ELR (cell line): ENCODE measurements around the gene NSG1.
"Not testable (repeated sequence)": the region's sequence is repeated elsewhere in the genome, so short reads cannot be mapped to it uniquely, and the experiment has no call there.

Experiments used
- DNase-seq: peaks from one replicate; pipeline ENCODE4 v3.0.0-alpha.2; 2015; ENCODE audit warnings: low read depth

Gene NSG1

DNA sequence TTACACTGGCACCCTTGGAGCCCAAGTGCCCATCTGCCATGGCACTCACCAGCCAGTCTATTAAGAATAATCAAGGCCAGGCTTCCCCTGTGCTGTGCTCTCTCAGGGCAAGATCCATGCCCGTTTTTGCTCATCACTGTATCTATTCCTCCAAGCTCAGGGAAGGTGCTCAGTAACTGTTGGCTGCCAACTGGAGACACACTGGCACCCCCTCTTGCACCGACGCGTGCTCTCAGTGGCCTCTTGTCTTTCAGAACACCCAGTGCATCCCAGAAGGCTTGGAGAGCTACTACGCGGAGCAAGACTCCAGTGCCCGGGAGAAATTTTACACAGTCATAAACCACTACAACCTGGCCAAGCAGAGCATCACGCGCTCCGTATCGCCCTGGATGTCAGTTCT lies 30.1 kb downstream of the NSG1 start:
- no peak for DNase-seq

- DNase-seq: no peak
Measured at GRCh38 chr4:4417886-4418285, 31.0 kb downstream of the NSG1 start.

DNA sequence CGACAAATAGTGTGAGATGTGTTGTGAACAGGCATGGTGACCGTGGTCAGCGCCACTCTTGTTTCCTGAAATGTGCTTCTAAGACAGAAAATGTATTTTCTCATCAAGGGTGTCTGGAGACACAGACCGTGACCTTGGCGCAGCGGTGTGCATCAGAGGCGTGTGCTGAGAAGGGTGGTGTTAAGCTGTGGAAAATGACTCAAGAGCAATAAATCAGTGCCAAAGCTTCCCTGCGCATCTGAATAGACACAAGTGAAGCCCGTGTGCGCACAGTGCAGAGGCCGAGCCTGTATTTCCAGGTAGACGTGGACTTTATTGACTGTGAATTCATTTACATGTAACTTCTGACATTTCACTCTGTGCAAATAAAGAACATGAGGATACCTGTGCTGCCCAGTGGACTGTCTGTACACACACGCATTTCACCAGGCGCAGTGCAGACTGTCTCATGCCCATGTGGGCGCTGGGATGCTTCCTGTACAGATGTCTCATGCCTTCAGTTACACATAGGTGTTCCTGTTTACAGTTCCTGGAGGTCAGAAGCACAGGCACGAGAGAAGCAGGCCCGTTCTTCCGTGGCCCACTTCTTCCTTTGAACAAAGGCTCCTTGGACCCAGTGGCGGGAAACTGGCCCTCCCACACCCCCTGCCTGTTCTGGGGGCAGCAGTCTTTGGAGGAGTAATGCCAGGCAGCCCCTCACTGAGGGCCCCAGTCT lies 31.9 kb downstream of the NSG1 start:
- DNase-seq: no peak

- DNase-seq: no peak
Measured at GRCh38 chr4:4419896-4420295, 33.0 kb downstream of the NSG1 start.

- DNase-seq: no peak
Measured at GRCh38 chr4:4420421-4420820, 33.5 kb downstream of the NSG1 start.

DNA sequence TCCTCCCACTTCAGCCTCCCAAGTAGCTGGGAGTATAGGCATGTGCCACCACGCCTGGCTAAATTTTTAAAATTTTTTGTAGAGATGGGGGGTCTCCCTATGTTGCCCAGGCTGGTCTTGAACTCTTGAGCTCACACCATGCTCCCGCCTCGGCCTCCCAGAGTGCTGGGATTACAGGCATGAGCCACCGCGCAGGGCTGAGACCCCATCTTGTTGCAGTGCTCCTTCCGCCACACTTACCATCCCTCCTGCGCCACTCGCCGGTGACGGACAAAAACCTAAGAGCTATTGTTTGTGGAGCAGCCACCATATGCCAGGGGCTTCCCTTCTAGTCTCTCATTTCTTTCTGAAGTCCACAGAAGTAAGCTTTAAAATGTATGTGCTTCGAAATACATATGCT lies 34.5 kb downstream of the NSG1 start:
- no peak for DNase-seq

DNA sequence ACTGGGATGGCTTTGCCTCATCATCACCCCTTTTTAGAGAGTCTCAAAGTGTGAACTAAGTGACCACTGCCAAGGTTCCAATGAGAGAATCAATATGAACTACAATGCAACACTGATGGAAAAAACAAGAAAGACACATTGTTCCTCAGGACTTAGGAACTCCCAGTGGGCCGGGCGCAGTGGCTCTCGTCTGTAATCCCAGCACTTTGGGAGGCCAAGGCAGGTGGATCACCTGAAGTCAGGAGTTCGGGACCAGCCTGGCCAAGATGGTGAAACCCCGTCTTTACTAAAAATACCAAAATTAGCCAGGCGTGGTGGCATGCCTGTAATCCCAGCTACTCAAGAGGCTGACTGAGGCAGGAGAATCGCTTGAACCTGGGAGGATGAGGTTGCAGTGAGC lies 35.2 kb downstream of the NSG1 start:
- not testable (repeated sequence) for DNase-seq

- no peak for DNase-seq
Measured at GRCh38 chr4:4422856-4423499, 36.1 kb downstream of the NSG1 start.

- DNase-seq: no peak
Measured at GRCh38 chr4:4423706-4424498, 37.0 kb downstream of the NSG1 start.

GRCh38 chr4:4424499-4425115 lies 37.7 kb downstream of the NSG1 start:
- no peak for DNase-seq

DNA sequence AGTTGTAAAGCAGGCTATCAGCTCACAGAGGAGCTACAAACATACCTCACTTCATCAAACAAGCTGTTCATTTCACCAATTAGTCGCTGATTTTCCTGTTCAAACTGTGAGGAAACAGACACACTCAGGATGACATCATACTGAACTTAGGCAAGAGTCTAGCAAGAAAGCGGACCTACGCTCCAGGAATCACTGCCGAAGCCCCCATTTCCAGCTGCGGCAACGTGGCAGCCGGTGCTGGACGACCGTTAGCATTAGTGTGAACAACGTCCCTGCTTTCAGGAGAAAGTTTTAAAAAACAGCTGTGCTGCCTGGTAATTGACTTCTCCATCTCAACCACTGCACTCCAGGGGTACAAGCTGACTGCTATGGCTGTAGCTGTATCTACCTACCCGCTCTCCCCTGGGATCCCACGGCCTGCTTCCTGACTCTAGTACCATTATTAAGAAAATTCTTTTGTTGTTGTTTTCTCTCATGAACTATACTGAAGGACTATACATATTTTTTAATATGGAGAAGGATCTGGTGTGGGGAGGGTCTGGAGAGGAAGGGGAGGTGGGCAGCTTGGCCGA lies 38.3 kb downstream of the NSG1 start:
- DNase-seq: no peak

GRCh38 chr4:4425696-4426095 lies 38.8 kb downstream of the NSG1 start:
- DNase-seq: no peak

- DNase-seq: no peak
Measured at GRCh38 chr4:4426511-4427120, 39.7 kb downstream of the NSG1 start.

- no peak for DNase-seq
Measured at GRCh38 chr4:4427121-4427870, 40.4 kb downstream of the NSG1 start.

DNA sequence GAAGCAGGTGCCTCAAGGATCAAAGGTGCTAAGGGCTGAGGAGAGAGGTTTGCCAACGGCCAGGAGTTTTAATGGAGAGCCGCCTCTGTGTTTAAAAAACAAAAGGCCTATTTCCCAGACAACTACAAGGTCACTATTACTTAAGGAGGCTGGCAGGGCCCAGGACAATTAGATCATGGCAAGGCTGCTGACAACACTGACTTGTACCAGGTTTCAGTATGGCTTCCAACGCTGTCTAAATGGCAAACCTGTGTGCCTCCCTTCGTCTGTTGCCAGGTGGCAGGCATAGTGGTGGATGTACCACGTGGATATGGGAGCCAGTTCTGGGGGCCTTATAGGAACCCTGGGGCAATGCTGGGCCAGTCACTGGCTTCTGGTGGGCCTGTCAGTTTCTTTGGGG lies 41.0 kb downstream of the NSG1 start:
- no peak for DNase-seq

DNA sequence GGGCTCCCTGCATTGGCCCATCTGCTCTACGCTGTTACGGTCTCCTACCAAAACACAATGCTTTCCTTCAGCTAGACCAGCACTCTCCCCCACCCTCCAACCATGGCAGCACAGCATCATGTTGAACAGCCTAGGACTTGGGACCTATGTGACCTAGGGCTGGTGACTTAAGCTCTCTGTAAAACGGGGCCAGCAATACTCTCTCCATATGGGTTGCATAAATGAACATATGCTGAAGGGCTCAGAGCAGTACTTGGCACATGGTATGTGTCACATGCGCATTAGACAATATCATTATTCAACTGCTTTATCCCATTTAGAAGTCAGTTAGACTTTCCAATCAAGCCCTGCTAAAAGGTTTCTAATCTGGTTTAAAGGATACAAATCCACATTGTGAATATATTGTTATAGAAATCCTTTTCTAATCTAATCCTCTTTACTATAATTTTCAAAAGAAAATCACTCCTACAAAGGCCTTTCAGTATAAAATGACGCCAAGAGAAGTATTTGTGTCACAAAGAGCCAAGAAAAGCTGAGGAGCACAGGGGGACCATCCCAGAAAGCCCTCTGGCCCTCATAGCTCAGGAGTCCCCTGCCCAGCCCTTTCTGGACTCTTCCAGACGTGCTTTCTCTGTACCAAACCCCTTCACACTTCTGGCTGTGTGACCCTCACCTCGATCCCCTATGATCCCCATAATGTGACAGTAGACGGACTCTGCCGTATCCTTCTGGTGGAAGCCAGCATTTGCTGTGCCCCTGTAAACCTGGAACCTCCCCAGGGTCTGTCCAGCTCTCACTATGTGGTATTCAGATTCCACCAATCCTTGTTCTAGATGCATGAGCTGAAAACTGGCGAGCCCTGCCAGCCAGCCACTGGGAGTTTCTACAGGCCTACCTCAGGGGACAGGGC lies 42.3 kb downstream of the NSG1 start:
- no peak for DNase-seq

GRCh38 chr4:4430492-4431195 lies 43.7 kb downstream of the NSG1 start:
- DNase-seq: peak; percentile 92

- no peak for DNase-seq
Measured at GRCh38 chr4:4432341-4433125, 45.6 kb downstream of the NSG1 start.

- no peak for DNase-seq
Measured at GRCh38 chr4:4433941-4434340, 47.0 kb downstream of the NSG1 start.
